Activated gamma-delta T cell treated with Interleukin-2 at 50 U/mL for 16 hours (primary cell): Measurements from ENCODE around the gene BCL7A.
A peak's percentile ranks its signal among the peaks of the same experiment; 100 is the strongest.

Experiments
- DNase-seq: peaks from one replicate; pipeline ENCODE4 v3.0.0-alpha.2; 2020

BCL7A gene

GRCh38 chr12:122057007-122057735 lies 35.5 kb downstream of the BCL7A start:
- DNase-seq = no peak

GRCh38 chr12:122057769-122058168 lies 36.1 kb downstream of the BCL7A start:
- no peak for DNase-seq

DNA sequence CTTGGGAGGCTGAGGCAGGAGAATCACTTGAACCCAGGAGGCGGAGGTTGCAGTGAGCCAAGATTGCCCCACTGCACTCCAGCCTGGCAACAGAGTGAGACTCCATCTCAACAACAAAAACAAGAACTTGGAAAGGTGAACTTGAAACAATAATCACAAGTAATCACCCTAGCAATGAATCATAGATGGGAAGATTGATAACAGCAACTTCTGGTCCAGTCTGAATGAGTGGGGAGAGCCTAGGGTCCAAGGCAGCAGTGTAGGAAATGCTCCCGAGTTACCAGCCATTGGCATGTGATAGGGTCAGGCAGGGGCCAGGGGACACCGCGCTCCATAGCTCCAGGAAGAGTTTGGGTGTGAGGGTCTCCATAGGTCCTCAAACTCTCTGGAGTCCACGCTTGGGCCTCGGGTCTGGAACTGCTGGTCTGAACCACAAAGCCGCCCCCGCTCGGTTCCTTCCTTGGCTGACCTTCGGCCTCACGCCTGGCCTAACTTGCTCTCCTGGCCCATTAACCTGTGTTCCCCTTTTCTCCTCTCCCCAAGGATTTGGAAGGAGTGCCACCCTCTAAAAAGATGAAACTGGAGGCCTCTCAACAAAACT lies 37.0 kb downstream of the BCL7A start:
- DNase-seq = no peak

DNA sequence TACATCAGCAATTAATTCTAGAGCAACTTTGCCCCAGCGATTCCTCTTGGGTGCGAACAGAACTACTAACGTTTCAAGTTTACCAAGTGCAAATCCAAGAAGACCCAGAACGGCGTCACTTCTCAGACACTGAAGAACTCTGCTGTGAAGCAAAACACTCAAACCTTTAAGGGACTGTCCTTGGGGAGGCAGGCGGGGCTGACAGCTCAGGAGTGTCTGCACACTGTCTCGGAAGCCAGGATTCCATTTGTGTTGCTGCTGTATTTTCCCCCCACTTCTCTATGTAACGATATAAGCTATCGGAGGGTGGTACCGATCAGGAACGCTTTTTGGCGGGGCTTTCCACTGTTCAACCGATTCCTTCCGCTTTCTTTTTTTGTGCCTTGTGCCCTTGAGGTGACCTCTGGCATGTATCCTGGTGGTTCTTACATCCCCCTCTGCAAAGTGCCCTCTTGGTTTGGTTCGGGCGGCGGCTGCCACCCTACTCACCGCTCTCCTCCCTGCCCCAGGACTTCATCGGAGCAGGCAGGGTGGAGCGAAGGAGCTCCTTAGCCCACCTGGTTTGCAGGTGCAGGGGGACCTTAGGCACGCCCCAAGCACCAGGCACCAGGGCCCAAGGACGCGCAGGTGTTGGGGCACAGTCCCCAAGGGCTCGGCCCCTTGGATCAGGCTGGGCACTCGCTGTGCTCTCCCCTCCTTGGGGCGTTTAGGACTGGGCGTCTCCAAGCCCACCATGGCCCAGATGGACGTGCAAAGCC lies 37.7 kb downstream of the BCL7A start:
- no peak for DNase-seq

DNA sequence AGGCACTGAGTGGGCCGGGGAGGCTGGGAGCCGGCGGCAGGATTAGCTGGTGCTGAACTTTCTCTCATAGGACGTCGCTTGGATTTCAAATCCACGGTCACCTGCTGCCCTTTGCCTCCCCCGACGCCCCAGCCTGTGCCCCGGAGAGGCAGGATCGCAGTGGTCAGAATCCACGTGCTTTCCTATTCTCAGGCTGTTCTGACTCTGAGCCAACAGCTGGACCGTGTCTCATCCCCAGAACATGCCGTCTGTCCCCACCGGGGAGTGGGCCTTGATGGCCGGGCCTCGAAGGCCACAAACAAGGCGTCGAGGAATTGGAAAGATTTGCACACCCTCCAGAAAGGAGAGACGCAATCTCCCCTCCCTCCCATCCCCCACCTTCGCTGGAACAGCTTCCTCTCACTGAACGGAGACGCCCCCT lies 38.4 kb downstream of the BCL7A start:
- DNase-seq = no peak

- no peak for DNase-seq
Observed at GRCh38 chr12:122061253-122061652, 39.6 kb downstream of the BCL7A start.

DNA sequence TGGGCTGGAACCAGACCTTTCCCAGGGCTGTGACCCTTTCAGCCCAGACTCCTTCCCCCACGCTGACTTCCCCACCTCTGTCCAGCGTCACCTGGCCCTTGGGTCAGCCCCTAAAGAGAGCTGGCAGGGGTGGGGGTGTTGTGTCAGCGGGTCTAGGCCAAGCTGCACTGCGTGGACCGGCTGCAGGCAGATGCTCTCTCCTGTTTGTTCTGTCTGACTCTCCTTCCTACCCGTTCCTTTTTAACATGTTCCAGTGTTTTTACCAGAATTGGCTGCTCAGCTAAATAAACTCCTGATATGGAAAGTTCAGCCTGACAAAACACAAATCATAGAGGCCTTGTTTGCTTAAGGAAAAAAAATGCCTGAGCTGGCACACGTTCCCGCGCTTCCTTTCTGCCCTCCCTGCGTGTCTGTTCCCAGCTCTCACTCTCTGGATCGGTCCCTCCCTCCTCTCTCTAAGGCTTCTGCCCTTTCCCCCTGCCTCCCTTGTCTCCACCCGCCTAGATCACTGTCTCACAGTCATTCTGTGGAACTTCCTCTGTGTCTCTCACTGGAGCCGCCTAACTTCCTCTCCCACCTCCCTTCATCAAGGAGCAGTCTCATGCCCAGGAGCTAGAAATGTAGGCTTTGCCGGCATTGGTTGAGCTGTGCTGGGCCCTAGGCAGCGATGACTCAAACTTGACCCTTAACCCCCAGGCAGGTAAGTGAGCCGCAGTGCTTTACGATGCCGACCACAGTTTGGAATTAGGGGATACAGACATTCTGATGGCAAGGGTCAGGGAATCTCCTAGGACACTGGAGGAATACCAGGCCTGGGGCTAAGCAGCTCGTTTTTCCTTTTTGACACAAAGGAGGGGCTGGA lies 41.4 kb downstream of the BCL7A start:
- DNase-seq = no peak

GRCh38 chr12:122063694-122064024 lies 42.0 kb downstream of the BCL7A start:
- no peak for DNase-seq

- DNase-seq = no peak
Observed at GRCh38 chr12:122064025-122064777, 42.5 kb downstream of the BCL7A start.

- DNase-seq = no peak
Observed at GRCh38 chr12:122064780-122065588, 43.3 kb downstream of the BCL7A start.

DNA sequence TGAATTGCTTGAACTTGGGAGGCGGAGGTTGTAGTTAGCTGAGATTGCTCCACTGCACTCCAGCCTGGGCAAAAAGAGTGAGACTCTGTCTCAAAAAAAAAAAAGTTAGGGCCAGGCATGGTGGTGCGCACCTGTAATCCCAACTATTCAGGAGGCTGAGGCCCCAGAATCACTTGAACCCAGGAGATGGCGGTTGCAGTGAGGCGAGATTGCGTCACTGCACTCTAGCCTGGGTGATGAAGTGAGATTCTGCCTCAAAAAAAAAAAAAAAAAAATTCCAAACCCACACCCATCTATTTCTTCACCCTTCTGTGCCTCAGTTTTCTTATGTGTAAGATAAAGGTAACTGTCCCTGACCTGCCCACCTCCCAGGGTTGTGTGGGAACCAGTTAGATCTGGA lies 45.9 kb downstream of the BCL7A start:
- DNase-seq = no peak

DNA sequence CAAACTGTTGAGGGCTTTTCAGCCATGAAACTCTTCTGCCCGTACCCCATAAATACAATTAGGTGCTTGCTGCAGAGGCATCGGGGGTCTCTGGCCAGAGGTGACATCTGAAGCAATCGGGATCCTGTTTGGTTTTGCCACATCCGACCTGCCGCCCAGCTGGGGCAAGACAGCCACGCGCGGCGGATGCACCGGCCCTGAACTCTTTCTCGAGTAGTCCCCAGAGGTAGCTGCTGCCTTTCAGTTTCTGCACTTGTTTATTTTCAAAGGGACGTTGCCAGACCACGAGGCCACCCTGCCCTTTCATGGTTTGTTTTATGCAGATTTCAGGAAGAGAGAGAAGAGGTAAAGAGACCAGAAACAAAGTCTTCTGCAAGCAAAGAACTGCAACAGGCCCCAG lies 46.3 kb downstream of the BCL7A start:
- peak; percentile 56 for DNase-seq

- no peak for DNase-seq
Observed at GRCh38 chr12:122072031-122072970, 50.6 kb downstream of the BCL7A start.

- DNase-seq = no peak
Observed at GRCh38 chr12:122073815-122074214, 52.1 kb downstream of the BCL7A start.

- DNase-seq = no peak
Observed at GRCh38 chr12:122076743-122077495, 55.2 kb downstream of the BCL7A start.

GRCh38 chr12:122078141-122079032 lies 56.7 kb downstream of the BCL7A start, which contains the start of gene MLXIP:
Gene MLXIP (plus strand): TSS chr12:122078756. CDS start chr12:122078854, 98 bp downstream.
- peak; percentile 86 for DNase-seq

- no peak for DNase-seq
Observed at GRCh38 chr12:122079033-122079531, 57.4 kb downstream of the BCL7A start.

DNA sequence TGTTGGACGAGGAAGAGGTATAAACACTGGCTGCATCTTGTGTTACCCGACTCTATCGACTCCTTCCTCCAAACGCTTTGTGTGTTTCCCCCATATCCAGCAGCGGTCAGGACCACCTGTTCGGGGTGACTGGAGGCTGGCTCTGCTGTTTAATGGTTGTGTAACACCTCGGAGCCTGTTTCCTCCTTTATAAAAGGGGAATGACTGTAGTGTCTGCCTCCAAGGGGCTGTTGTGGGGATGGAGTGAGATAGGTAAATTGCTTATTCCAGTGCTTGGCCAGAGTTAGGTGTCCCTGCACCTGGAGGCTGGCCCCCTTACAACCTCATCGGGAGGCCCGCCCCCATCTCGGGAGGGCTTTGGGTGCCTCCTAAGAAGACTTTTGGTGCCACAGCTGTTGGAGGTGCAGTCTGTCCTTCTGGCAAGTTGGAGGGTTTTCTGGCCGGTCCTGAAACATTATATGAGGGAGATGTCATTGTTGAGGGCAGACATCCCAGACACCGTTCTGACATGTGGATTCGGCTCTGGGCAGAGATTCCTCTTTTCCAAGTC lies 57.9 kb downstream of the BCL7A start:
- no peak for DNase-seq
